8988T (cell line): ENCODE results near the gene MAP1A.

ENCODE experiments used
- DNase-seq: peaks from one replicate; pipeline ENCODE4 v3.0.0; 2011

The MAP1A gene

GRCh38 chr15:43511012-43511885, 6.2 kb upstream of the MAP1A start:
- no peak for DNase-seq

DNA sequence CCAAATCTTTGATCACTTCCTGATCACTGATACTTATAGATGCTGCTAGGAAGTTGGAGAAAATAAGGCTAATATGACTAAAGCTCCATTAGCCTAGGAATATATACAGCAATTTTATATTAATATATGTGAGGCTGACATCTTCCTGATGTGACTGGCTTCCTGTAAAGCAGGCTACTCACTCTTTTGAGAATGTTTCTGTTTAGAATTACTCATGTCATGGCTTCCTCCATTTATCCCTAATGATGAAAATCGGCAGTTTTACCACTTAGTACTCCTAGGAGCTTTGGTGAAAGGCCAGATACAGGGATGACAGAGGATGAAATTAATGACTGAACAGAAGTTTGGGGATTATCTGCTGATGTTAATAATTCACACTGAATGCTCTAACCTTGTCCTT, 3.9 kb upstream of the MAP1A start:
- DNase-seq: no peak

DNA sequence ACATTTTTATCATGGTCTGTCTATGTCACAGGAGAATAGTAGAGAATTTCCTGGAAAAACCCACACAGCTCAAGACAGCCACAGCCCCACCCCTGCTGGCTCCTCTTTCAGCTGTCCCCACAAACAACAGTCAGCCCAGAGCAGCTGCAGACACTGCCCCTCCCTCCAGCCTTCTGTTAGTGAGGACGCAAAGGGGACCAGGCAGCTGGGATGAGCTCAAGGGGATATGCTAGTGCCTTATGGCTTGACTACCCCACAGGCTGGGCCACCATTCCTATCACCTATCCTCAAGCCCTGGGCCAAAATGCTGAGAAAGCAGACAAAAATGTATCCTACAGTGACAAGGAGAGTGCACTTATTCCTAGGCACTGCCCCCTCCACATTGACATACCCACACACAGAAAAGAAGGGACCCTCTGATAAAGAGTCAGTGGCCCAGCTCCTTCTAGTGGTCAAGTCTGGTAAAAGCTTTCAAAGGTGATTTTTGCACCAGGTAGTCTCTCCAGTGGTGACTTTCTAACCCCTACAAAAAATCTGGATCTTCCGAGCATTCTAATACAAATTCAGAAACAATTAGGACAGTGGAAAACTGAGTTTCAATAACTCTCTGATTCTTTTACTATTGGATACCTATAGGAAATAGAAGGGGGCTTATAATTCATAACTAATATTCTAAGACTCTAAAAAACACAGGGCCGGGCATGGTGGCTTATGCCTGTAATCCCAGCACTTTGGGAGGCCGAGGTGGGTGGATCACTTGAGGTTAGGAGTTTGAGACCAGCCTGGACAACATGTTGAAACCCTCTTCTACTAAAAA, 3.0 kb upstream of the MAP1A start:
- DNase-seq: no peak

- no peak for DNase-seq
Observed at GRCh38 chr15:43515741-43516140, 1.7 kb upstream of the MAP1A start.

- no peak for DNase-seq
Observed at GRCh38 chr15:43516185-43516584, 1.2 kb upstream of the MAP1A start.

- DNase-seq: no peak
Observed at GRCh38 chr15:43516801-43517353, 531 bp upstream of the MAP1A start.

DNA sequence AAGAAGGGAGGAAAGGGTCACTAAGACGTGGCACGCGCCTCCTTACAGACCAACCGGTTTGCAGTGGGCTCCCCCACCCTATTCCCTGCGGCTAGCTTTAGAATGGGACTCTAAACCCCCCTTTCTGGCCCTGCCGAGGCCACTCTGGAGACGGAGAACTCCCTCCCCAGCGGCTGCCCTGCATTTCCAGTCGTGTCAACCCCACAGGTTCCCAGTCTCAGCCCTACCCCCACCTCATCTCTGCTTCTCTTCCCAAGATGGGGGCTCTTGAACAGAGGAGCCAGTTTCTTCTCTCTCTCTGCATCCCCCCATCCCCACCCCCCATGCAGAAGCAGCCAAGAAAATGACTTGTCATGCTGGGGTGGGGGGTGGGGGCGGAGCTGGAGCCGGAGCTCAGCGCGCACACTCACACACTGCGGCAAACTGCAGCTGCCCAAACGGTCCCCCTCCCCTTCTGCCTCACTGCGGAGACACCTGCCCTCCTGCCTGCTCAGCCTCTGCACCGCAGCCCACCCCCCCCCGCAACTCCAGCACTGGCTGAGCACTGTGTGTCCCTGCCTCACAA, 871 bp downstream of the MAP1A start:
- DNase-seq: no peak

DNA sequence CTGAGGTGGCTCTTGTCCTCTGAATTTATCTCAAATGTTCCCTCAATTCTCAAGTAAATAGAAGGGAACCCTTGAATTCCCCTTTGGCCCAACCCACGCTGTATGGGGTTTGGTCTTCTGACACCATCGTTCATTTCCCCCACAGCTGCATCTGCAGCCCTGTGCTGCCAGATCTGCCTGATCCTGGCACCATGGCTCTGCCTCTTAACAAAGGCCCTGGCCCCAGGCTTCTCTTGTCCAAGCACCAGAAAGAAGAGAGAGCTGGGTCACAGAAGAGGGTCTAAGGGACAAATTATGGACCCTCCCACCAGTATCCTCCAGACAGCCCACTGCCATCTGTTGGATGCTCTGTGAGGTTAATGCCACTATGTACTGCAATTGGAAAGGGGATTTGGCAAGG, 1.8 kb downstream of the MAP1A start:
- DNase-seq: no peak

GRCh38 chr15:43520138-43520537, 2.7 kb downstream of the MAP1A start:
- DNase-seq: no peak

GRCh38 chr15:43521419-43521818, 4.0 kb downstream of the MAP1A start:
- DNase-seq: no peak

- DNase-seq: no peak
Observed at GRCh38 chr15:43522247-43522646, 4.8 kb downstream of the MAP1A start.

GRCh38 chr15:43523646-43524045, 6.2 kb downstream of the MAP1A start:
- no peak for DNase-seq

DNA sequence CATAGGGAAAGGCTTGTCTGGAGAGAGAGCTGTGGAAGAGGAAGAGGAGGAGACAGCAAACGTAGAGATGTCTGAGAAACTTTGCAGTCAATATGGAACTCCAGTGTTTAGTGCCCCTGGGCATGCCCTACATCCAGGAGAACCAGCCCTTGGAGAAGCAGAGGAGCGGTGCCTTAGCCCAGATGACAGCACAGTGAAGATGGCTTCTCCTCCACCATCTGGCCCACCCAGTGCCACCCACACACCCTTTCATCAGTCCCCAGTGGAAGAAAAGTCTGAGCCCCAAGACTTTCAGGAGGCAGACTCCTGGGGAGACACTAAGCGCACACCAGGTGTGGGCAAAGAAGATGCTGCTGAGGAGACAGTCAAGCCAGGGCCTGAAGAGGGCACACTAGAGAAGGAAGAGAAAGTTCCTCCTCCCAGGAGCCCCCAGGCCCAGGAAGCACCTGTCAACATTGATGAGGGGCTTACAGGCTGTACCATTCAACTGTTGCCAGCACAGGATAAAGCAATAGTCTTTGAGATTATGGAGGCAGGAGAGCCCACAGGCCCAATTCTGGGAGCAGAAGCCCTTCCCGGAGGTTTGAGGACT, 6.9 kb downstream of the MAP1A start:
- DNase-seq: no peak

DNA sequence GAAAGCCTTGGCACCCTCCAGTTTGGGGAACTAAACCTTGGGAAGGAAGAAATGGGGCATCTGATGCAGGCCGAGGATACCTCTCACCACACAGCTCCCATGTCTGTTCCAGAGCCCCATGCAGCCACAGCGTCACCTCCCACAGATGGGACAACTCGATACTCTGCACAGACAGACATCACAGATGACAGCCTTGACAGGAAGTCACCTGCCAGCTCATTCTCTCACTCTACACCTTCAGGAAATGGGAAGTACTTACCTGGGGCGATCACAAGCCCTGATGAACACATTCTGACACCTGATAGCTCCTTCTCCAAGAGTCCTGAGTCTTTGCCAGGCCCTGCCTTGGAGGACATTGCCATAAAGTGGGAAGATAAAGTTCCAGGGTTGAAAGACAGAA, 7.7 kb downstream of the MAP1A start:
- DNase-seq: no peak

GRCh38 chr15:43526261-43526930, 9.0 kb downstream of the MAP1A start:
- DNase-seq: no peak

DNA sequence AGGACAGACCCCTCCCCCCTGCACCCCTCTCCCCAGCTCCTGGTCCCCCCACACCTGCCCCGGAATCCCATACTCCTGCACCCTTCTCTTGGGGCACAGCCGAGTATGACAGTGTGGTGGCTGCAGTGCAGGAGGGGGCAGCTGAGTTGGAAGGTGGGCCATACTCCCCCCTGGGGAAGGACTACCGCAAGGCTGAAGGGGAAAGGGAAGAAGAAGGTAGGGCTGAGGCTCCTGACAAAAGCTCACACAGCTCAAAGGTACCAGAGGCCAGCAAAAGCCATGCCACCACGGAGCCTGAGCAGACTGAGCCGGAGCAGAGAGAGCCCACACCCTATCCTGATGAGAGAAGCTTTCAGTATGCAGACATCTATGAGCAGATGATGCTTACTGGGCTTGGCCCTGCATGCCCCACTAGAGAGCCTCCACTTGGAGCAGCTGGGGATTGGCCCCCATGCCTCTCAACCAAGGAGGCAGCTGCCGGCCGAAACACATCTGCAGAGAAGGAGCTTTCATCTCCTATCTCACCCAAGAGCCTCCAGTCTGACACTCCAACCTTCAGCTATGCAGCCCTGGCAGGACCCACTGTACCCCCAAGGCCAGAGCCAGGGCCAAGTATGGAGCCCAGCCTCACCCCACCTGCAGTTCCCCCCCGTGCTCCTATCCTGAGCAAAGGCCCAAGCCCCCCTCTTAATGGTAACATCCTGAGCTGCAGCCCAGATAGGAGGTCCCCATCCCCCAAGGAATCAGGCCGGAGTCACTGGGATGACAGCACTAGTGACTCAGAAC, 9.8 kb downstream of the MAP1A start:
- DNase-seq: no peak

DNA sequence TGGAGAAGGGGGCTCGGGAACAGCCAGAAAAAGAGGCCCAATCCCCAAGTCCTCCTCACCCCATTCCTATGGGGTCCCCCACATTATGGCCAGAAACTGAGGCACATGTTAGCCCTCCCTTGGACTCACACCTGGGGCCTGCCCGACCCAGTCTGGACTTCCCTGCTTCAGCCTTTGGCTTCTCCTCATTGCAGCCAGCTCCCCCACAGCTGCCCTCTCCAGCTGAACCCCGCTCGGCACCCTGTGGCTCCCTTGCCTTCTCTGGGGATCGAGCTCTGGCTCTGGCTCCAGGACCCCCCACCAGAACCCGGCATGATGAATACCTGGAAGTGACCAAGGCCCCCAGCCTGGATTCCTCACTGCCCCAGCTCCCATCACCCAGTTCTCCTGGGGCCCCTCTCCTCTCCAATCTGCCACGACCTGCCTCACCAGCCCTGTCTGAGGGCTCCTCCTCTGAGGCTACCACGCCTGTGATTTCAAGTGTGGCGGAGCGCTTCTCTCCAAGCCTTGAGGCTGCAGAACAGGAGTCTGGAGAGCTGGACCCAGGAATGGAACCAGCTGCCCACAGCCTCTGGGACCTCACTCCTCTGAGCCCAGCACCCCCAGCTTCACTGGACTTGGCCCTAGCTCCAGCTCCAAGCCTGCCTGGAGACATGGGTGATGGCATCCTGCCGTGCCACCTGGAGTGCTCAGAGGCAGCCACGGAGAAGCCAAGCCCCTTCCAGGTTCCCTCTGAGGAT, 10.6 kb downstream of the MAP1A start:
- DNase-seq: no peak

DNA sequence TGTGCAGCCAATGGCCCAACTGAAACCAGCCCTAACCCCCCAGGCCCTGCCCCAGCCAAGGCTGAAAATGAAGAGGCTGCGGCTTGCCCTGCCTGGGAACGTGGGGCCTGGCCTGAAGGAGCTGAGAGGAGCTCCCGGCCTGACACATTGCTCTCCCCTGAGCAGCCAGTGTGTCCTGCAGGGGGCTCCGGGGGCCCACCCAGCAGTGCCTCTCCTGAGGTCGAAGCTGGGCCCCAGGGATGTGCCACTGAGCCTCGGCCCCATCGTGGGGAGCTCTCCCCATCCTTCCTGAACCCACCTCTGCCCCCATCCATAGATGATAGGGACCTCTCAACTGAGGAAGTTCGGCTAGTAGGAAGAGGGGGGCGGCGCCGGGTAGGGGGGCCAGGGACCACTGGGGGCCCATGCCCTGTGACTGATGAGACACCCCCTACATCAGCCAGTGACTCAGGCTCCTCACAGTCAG, 11.2 kb downstream of the MAP1A start:
- DNase-seq: no peak

- no peak for DNase-seq
Observed at GRCh38 chr15:43529141-43529540, 11.7 kb downstream of the MAP1A start.

GRCh38 chr15:43529587-43530345, 12.4 kb downstream of the MAP1A start:
- DNase-seq: no peak
